GM12801 (cell line): ENCODE measurements around the gene SHISA9.

Experiments
- TF ChIP-seq, protein P1 (sequence below): IDR thresholded peaks from one replicate; pipeline ENCODE4 v1.5.1; 2011; ENCODE audit warnings: control low read depth; ENCODE audit not compliant: insufficient read length; ENCODE audit errors: extremely low read depth

Gene SHISA9

DNA sequence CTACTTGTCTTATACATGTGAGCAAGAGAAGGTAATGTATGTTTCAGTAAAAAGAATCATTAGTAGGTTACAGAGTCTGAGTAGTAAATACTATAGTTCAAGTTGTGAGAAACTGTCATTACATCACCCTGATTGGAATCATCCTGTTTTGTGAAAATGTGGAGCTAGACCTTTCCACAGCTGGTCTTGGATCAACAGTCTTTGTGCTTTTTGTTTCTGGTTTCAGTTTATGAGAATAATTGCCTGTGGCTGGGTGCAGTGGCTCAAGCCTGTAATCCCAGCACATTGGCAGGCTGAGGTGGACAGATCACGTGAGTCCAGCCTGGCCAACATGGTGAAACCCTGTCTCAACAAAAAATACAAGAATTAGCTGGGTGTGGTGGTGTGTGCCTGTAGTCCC, 19.7 kb upstream of the SHISA9 start:
- TF ChIP-seq, protein P1, sequence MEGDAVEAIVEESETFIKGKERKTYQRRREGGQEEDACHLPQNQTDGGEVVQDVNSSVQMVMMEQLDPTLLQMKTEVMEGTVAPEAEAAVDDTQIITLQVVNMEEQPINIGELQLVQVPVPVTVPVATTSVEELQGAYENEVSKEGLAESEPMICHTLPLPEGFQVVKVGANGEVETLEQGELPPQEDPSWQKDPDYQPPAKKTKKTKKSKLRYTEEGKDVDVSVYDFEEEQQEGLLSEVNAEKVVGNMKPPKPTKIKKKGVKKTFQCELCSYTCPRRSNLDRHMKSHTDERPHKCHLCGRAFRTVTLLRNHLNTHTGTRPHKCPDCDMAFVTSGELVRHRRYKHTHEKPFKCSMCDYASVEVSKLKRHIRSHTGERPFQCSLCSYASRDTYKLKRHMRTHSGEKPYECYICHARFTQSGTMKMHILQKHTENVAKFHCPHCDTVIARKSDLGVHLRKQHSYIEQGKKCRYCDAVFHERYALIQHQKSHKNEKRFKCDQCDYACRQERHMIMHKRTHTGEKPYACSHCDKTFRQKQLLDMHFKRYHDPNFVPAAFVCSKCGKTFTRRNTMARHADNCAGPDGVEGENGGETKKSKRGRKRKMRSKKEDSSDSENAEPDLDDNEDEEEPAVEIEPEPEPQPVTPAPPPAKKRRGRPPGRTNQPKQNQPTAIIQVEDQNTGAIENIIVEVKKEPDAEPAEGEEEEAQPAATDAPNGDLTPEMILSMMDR = no peak

DNA sequence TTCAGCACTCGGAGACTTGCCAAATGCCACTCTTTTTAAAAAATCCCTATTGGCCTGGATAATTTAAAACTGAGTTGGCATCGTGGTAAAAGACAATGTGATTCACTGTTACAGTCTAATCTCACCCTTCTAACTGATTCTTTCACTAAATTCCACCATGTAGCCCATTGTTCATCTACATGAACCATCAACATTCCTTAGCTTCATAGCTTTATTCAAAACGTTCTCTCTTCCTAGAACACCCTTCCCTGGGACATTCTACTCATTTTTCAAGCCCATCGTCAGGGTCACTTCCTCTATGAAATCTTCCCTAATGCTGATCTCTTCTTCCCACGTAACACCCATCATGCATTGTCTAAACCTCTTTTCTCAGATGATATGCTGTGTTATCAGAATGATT, 15.7 kb upstream of the SHISA9 start:
- TF ChIP-seq, protein P1 = no peak

GRCh38 chr16:12891836-12892235, 9.6 kb upstream of the SHISA9 start:
- TF ChIP-seq, protein P1 = no peak

DNA sequence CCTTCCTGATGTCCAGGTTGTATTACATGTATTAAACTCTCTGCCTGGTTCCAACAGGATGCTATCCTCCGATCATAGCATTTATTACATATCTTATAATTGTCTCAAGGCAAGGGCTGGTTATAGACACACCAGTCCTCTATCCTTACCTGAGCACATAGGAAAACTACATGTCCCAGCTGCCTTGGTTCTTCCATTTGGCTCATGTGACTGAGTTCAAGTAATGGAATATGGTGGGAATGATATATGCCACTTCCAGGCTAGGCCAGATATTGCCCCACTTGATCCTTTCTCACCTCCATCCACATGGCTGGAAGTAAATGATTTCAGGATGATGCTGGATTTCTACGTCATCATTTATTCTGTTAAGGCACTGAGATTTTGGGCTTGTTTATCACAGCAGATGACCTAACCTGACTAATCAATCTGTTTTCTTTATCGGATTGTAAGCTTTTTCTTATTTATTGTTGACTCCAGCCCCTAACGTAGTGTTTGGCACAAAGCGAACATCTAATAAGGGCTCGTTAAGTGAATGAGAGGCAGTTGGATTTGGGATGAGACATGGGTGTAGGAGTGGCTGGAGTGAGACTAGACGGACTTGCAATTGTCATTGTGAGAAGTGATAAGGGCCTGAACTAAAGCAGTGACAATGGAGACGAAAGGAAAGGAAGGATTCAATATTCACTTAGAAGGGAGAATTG, 8.2 kb upstream of the SHISA9 start:
- TF ChIP-seq, protein P1 = no peak

DNA sequence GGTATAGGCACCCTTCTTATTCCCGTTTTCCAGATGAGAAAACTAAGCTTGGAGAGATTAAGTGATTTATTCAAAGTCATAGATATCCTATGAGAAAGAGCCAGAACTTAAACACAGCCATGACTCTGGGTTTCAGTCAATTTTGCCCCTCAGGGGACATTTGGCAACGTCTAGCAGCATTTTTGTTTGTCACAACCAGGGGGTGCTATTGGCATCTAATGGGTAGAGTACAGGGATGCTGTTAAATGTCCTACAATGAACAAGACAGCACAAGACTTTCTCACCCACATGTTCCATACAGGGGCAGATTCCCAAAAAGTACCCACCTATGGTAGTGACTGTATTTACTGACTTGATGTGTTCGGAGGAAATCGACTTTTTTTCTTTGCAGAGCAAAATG, 4.8 kb upstream of the SHISA9 start:
- TF ChIP-seq, protein P1 = no peak

DNA sequence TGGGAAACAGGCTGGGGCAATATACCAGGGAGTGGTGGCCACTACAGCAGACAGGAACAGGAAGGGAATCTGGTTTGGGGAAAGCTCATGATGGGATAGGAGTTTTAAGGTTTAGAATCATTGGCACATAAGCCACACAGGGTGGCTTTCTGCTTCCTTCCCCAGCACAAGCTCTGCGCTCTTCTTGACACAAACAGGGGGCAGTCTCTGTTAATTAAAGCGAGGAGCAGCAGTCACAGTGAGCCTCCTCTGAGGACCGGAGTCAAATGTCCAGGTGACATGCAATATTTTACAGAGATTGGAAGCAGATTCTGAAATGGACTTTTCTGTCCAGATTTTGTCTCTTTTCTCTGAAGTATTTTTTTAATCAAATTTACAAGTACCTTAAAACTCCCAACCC, 2.8 kb upstream of the SHISA9 start:
- TF ChIP-seq, protein P1 = no peak

DNA sequence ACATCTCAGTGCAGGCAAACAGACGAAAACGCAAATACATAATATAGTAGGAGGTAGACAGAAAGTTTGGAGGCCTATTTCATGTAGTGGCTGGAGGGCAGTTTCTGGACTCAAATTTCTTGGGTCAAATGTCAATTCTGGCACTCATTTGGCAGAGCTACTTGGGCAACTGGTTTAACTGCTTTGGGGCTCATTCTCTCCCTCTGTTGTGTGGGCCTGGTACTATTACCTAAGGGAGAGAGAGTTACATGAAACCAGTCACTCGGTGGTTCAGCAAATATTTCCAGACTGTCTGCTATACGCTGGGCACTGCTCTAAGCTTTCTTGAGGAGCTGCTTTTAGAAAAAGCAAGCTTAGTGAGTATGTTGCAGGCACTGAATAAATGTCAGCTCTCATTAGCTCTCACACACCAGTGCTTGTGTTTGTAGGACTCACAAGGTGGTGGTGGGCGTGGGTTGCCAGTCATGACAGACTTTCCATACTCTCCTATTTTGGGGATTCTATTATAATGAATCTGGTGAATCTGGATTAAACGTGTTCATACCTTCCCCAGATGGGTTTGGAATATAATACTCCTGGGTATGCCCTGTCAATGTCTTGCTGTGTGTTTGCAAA, 1.8 kb upstream of the SHISA9 start:
- TF ChIP-seq, protein P1 = no peak
